HepG2 (cell line): ENCODE results near the gene EPX. TPM values are rescaled to one million over a fixed set of nuclear protein-coding genes. Genes with fewer than 3 reads are reported as not detected.

Experiments
- ATF7-NPFF ChIP-seq: sonication (generic); formaldehyde crosslinking; IDR thresholded peaks from 2 replicates; pipeline ENCODE4 v1.8.1; 2023; ENCODE audit warnings: mild to moderate bottlenecking, low read depth, missing genetic modification reagents, moderate library complexity
- FOXA1 ChIP-seq, 2 experiments: fragments of 450-650 bp in 1 of 2; sonication (generic) in 1 of 2; formaldehyde crosslinking in 1 of 2; IDR thresholded peaks; 2 replicates each; pipeline versions ENCODE4 v1.4.0 to v1.6.1; 2016 to 2020; ENCODE audit warnings: missing genetic modification reagents in 1 of 2
- GATA4 ChIP-seq: sonication (generic); IDR thresholded peaks from 2 replicates; pipeline ENCODE4 v1.6.1; 2016; ENCODE audit warnings: antibody characterized with exemption, low read depth, borderline replicate concordance
- KAT7 ChIP-seq: IDR thresholded peaks from 2 replicates; pipeline ENCODE4 v1.6.1; 2018; ENCODE audit warnings: borderline replicate concordance, missing compliant biosample characterization
- KDM3A ChIP-seq: IDR thresholded peaks from 2 replicates; pipeline ENCODE4 v1.6.1; 2018; ENCODE audit warnings: low read depth, missing compliant biosample characterization
- TRIM22 ChIP-seq: fragments of 450-650 bp; IDR thresholded peaks from 2 replicates; pipeline ENCODE4 v1.6.1; 2017
- ZNF121 ChIP-seq: sonication (generic); formaldehyde crosslinking; IDR thresholded peaks from 2 replicates; pipeline ENCODE4 v1.5.0; 2020; ENCODE audit warnings: mild to moderate bottlenecking, missing genetic modification reagents
- polyA plus RNA-seq, 8 experiments: library from polyadenylated mRNA; depleted of rRNA in 3 of 8; stranded (reverse) in 7 of 8; unstranded in 1 of 8; fragments of >200 nt; fragmentation: Illumina TruSeq in 4 of 8; extraction: Trizol in 4 of 8; gene quantifications; 2 replicates each; pipeline versions ENCODE4 v1.2.1 to v1.2.3, GENCODE V29; 2011 to 2016; ENCODE audit warnings: low read depth in 4 of 8, missing spikeins in 1 of 8, mixed read lengths in 1 of 8; ENCODE audit not compliant: insufficient read depth in 1 of 8
- total RNA-seq, 5 experiments: library from RNA; depleted of rRNA; stranded (reverse); fragments of >200 nt; fragmentation: Illumina TruSeq; extraction: Trizol; gene quantifications; 2 replicates each; pipeline ENCODE4 v1.2.3, GENCODE V29; 2016; ENCODE audit warnings: low read depth in 1 of 5
- TF ChIP-seq, protein P1 (sequence below): sonication (generic); formaldehyde crosslinking; IDR thresholded peaks from 2 replicates; pipeline ENCODE4 v1.5.0; 2020; ENCODE audit warnings: mild to moderate bottlenecking, missing genetic modification reagents, borderline replicate concordance

The EPX gene
- total and polyA plus RNA-seq, 2 of the 13 experiments (the other 11 are each of a cell fraction or from before 2014, with no cell fraction given) = not detected

DNA sequence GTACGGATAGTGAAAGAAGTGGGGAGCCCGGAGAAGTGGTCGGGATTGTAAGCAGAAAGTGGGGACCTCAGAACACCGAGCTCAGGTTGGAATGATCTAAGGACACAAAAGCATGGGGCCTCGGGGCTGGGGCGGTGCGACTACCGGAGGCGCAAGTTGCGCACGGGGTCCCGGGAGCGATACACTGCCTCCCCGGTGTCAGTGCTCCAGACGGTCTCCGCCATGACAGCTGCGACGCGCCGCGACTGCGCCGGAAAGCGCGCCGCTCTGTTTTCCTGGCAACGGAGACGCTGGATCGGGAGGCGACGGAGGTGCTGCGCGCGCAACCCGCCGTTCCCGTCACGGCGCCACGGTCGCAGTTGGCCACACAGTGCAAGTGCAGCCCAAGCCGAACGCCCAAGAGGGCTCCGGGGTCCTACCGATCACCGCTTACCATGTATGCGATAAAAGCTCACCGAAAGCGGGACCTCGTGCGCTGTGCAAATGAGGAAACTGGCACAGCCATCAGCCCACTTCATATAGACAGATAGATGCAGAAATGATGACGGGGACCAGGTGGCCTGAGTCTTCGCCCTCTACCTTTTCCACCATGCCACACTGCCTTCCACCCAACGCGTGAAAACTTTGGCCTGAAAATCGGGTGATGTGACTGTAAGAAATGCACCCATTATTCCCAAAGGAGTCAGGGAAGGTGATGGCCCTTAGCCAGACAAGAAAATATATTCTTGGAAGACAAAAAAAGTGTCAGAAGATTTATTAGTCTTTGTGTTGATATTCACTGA lies 26.7 kb downstream of the EPX start, which contains the start of gene MKS1 (continued):
- TF ChIP-seq, protein P1, sequence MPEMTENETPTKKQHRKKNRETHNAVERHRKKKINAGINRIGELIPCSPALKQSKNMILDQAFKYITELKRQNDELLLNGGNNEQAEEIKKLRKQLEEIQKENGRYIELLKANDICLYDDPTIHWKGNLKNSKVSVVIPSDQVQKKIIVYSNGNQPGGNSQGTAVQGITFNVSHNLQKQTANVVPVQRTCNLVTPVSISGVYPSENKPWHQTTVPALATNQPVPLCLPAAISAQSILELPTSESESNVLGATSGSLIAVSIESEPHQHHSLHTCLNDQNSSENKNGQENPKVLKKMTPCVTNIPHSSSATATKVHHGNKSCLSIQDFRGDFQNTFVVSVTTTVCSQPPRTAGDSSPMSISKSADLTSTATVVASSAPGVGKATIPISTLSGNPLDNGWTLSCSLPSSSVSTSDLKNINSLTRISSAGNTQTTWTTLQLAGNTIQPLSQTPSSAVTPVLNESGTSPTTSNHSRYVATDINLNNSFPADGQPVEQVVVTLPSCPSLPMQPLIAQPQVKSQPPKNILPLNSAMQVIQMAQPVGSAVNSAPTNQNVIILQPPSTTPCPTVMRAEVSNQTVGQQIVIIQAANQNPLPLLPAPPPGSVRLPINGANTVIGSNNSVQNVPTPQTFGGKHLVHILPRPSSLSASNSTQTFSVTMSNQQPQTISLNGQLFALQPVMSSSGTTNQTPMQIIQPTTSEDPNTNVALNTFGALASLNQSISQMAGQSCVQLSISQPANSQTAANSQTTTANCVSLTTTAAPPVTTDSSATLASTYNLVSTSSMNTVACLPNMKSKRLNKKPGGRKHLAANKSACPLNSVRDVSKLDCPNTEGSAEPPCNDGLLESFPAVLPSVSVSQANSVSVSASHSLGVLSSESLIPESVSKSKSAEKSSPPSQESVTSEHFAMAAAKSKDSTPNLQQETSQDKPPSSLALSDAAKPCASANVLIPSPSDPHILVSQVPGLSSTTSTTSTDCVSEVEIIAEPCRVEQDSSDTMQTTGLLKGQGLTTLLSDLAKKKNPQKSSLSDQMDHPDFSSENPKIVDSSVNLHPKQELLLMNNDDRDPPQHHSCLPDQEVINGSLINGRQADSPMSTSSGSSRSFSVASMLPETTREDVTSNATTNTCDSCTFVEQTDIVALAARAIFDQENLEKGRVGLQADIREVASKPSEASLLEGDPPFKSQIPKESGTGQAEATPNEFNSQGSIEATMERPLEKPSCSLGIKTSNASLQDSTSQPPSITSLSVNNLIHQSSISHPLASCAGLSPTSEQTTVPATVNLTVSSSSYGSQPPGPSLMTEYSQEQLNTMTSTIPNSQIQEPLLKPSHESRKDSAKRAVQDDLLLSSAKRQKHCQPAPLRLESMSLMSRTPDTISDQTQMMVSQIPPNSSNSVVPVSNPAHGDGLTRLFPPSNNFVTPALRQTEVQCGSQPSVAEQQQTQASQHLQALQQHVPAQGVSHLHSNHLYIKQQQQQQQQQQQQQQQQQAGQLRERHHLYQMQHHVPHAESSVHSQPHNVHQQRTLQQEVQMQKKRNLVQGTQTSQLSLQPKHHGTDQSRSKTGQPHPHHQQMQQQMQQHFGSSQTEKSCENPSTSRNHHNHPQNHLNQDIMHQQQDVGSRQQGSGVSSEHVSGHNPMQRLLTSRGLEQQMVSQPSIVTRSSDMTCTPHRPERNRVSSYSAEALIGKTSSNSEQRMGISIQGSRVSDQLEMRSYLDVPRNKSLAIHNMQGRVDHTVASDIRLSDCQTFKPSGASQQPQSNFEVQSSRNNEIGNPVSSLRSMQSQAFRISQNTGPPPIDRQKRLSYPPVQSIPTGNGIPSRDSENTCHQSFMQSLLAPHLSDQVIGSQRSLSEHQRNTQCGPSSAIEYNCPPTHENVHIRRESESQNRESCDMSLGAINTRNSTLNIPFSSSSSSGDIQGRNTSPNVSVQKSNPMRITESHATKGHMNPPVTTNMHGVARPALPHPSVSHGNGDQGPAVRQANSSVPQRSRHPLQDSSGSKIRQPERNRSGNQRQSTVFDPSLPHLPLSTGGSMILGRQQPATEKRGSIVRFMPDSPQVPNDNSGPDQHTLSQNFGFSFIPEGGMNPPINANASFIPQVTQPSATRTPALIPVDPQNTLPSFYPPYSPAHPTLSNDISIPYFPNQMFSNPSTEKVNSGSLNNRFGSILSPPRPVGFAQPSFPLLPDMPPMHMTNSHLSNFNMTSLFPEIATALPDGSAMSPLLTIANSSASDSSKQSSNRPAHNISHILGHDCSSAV = peak; percentile 88; the same call in 1 of the 2 replicates
- TF ChIP-seq KDM3A (CRISPR knock-in tag) = peak; percentile 78
- TF ChIP-seq KAT7 (CRISPR knock-in tag) = peak; percentile 94
- TF ChIP-seq GATA4 = peak; percentile 59; the same call in 1 of the 2 replicates
- TF ChIP-seq ZNF121 (CRISPR knock-in tag) = 0 out of 2 replicates have a peak, but pooled peaks have one; percentile 38
- TF ChIP-seq TRIM22 = no peak
- TF ChIP-seq FOXA1 (IDR thresholded peaks at IDR 0.05) = no peak
- peak; percentile 22; the same call in 1 of the 2 replicates for TF ChIP-seq FOXA1 (CRISPR knock-in tag; IDR thresholded peaks at IDR 0.05)
- peak; percentile 83 for TF ChIP-seq ATF7-NPFF (CRISPR knock-in tag)
